Nephron progenitor cell (in vitro differentiated cells): ENCODE results near the gene C1QTNF12.
"Not testable (repeated sequence)": the region's sequence is repeated elsewhere in the genome, so short reads cannot be mapped to it uniquely, and the experiment has no call there.

Experiments used
- DNase-seq: peaks from one replicate; pipeline ENCODE4 v3.0.0; 2021
- H3K27ac Mint-ChIP-seq: 2 replicates; pipeline ENCODE4 v1.8.0; 2021; ENCODE audit warnings: mild to moderate bottlenecking, moderate library complexity, mixed read lengths
- H3K27me3 Mint-ChIP-seq: 2 replicates; pipeline ENCODE4 v1.8.0; 2021; ENCODE audit warnings: mild to moderate bottlenecking, low read depth, mixed read lengths; ENCODE audit not compliant: poor library complexity
- H3K36me3 Mint-ChIP-seq: 2 replicates; pipeline ENCODE4 v1.8.0; 2021; ENCODE audit warnings: low read depth, mixed read lengths
- H3K4me1 Mint-ChIP-seq: 2 replicates; pipeline ENCODE4 v1.8.0; 2021; ENCODE audit warnings: mixed read lengths
- H3K4me3 Mint-ChIP-seq: 2 replicates; pipeline ENCODE4 v1.8.0; 2021; ENCODE audit warnings: mild to moderate bottlenecking, moderate library complexity, mixed read lengths
- H3K9me3 Mint-ChIP-seq: 2 replicates; pipeline ENCODE4 v1.8.0; 2021; ENCODE audit warnings: mild to moderate bottlenecking, moderate library complexity, mixed read lengths
- TF ChIP-seq, protein P1 (sequence below): fragments of 200-600 bp; sonication (generic); IDR thresholded peaks from 2 replicates; pipeline ENCODE4 v1.5.0; 2021; ENCODE audit warnings: antibody characterized with exemption

The C1QTNF12 gene

DNA sequence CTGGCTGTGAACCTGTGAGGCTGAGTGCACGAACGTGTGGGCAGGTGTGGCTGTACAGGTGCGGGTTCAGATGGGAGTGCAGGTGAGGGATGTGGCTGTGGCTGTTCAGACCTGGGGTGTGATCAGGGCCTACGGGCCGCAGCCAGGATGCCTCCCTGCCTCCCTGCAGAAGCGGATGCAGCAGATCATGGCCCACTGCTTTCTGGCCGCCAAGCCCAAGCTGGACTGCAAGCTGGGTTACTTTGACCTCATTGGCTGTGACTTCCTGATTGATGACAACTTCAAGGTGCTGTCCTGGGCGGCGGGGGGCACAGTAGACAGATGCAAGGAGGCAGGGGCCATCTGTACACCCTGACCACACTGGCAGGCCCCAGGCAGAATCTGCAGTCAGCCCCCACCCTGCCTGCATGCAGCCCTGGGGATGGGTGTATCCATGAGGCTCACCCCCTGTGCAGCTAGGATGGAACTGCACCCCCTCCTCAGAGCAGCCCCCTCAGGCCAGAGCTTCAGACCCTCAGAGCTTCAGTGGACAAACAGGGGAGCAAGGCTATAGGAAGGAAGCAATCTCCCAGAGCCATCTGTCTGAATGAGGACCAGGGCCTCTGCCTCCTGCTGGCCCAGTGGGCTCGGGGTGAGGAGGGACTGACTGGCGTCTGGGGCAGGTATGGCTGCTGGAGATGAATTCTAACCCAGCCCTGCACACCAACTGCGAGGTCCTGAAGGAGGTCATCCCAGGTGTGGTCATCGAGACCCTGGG, 49.9 kb downstream of the C1QTNF12 start:
- TF ChIP-seq, protein P1, sequence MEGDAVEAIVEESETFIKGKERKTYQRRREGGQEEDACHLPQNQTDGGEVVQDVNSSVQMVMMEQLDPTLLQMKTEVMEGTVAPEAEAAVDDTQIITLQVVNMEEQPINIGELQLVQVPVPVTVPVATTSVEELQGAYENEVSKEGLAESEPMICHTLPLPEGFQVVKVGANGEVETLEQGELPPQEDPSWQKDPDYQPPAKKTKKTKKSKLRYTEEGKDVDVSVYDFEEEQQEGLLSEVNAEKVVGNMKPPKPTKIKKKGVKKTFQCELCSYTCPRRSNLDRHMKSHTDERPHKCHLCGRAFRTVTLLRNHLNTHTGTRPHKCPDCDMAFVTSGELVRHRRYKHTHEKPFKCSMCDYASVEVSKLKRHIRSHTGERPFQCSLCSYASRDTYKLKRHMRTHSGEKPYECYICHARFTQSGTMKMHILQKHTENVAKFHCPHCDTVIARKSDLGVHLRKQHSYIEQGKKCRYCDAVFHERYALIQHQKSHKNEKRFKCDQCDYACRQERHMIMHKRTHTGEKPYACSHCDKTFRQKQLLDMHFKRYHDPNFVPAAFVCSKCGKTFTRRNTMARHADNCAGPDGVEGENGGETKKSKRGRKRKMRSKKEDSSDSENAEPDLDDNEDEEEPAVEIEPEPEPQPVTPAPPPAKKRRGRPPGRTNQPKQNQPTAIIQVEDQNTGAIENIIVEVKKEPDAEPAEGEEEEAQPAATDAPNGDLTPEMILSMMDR = no peak
- Mint-ChIP-seq H3K4me1 (no peaks in the 10 kb centered on the region), H3K9me3 (peaks cover 34% of the 10 kb centered on the region), H3K4me3 (no peak overlapping the region), H3K27ac (no peak overlapping the region), H3K36me3 (peaks cover 6% of the 10 kb centered on the region), H3K27me3 (peaks cover 25% of the 10 kb centered on the region)
- peak; percentile 3 for DNase-seq

DNA sequence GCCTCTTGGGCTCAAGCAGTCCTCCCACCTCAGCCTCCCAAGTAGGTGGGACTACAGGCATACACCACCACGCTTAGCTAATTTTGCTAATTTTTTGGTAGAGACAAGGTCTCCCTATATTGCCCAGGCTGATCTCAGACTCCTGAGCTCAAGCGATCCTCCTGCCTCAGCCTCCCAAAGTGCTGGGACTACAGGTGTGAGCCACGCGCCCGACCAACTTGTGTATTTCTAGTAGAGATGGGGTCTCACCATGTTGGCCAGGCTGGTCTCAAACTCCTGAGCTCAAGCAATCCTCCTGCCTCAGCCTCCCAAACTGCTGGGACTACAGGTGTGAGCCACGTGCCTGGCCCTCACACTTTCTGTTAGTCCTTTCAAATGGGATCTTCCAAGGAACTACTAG, 50.8 kb downstream of the C1QTNF12 start:
- not testable (repeated sequence) for DNase-seq, H3K4me3 Mint-ChIP-seq, H3K36me3 Mint-ChIP-seq, H3K27ac Mint-ChIP-seq, H3K4me1 Mint-ChIP-seq
- H3K9me3 Mint-ChIP-seq = peaks cover 42% of the 10 kb centered on the region
- peaks cover 30% of the 10 kb centered on the region for H3K27me3 Mint-ChIP-seq

DNA sequence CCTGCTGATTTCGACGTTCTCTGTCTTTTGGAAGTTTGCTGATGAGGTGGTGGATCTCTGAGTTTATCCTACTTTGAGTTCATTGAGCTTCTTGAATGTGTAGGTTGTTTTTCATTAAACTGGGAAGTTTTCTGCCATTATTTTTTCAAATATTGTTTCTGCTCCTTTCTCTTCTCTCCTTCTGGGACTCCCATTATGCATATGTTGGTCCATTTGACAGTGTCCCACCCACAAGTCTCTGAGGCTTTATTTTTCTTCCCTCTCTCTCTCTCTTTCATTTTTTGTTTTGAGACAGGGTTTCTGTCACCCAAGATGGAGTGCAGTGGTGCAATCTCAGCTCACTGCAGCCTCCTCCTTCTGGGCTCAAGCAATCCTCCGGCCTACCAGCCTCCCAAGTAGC, 51.8 kb downstream of the C1QTNF12 start:
- H3K36me3 Mint-ChIP-seq = peaks cover 6% of the 10 kb centered on the region
- H3K27me3 Mint-ChIP-seq = peaks cover 28% of the 10 kb centered on the region
- no peak for DNase-seq
- H3K9me3 Mint-ChIP-seq = peaks cover 49% of the 10 kb centered on the region
- no peak overlapping the region for H3K27ac Mint-ChIP-seq
- no peaks in the 10 kb centered on the region for H3K4me1 Mint-ChIP-seq
- H3K4me3 Mint-ChIP-seq = no peak overlapping the region
- TF ChIP-seq, protein P1 = no peak
